OCI-LY7 (cell line): ENCODE results near the gene PARN. TPM values are rescaled to one million over a fixed set of nuclear protein-coding genes. Genes with fewer than 3 reads are reported as not detected.

Experiments
- BruUV-seq: library from RNA; stranded (reverse); fragments of 400-500 nt; replicated peaks from 2 replicates; lab custom pipeline; 2021; lab: Mats Ljungman, UMichigan
- CTCF ChIA-PET: fragments of 300-600 bp; sonication (Branson Sonifier 250); formaldehyde crosslinking; loops from one replicate; lab custom pipeline; 2022; ENCODE audit warnings: antibody characterized with exemption; ENCODE audit not compliant: unreplicated experiment; lab: Charles Lee
- POLR2A ChIA-PET: fragments of 300-600 bp; sonication (Branson Sonifier 250); formaldehyde crosslinking; loops from one replicate; lab custom pipeline; 2022; ENCODE audit warnings: antibody characterized with exemption; lab: Charles Lee
- DNase-seq: peaks from one replicate; pipeline ENCODE4 v3.0.0-alpha.2; 2015; ENCODE audit warnings: low spot score
- H2AFZ ChIP-seq: fragments of 200-600 bp; sonication (generic), shearing (Covaris generic); 2 replicates; pipeline ENCODE4 v1.6.1; 2014; ENCODE audit warnings: mild to moderate bottlenecking, antibody characterized with exemption, low read length, moderate library complexity
- H3K27ac ChIP-seq: fragments of 200-600 bp; sonication (generic); 2 replicates; pipeline ENCODE4 v1.5.1; 2014; ENCODE audit warnings: mixed run types, low read depth, mild to moderate bottlenecking, moderate library complexity, low read length, inconsistent platforms; ENCODE audit not compliant: poor library complexity, severe bottlenecking
- H3K36me3 ChIP-seq: fragments of 200-600 bp; sonication (generic); 2 replicates; pipeline ENCODE4 v1.6.1; 2014; ENCODE audit warnings: mild to moderate bottlenecking, antibody characterized with exemption, low read length, moderate library complexity, mixed read lengths; ENCODE audit not compliant: insufficient read depth
- H3K4me1 ChIP-seq: fragments of 200-600 bp; sonication (generic); 2 replicates; pipeline ENCODE4 v1.5.1; 2014; ENCODE audit warnings: mild to moderate bottlenecking, low read length; ENCODE audit not compliant: insufficient read depth, poor library complexity, severe bottlenecking
- H3K4me2 ChIP-seq: fragments of 200-600 bp; sonication (generic); 2 replicates; pipeline ENCODE4 v1.6.1; 2014; ENCODE audit warnings: mild to moderate bottlenecking, low read length
- H3K4me3 ChIP-seq: fragments of 200-600 bp; sonication (generic); 2 replicates; pipeline ENCODE4 v1.5.1; 2014; ENCODE audit warnings: mild to moderate bottlenecking, low read depth, low read length; ENCODE audit not compliant: poor library complexity, severe bottlenecking
- H3K79me2 ChIP-seq: fragments of 200-600 bp; sonication (generic); 2 replicates; pipeline ENCODE4 v1.6.1; 2016; ENCODE audit warnings: low read depth, mild to moderate bottlenecking, low read length, moderate library complexity, mixed read lengths; ENCODE audit not compliant: insufficient read depth
- H3K9me2 ChIP-seq: fragments of 200-600 bp; sonication (generic); 2 replicates; pipeline ENCODE4 v1.6.1; 2016; ENCODE audit warnings: mild to moderate bottlenecking, low read length, mixed read lengths; ENCODE audit not compliant: insufficient read depth
- H3K9me3 ChIP-seq: fragments of 200-600 bp; sonication (generic); 2 replicates; pipeline ENCODE4 v1.6.1; 2014; ENCODE audit warnings: mild to moderate bottlenecking, mixed run types, low read length, mixed read lengths
- H4K20me1 ChIP-seq: fragments of 200-600 bp; sonication (generic); 2 replicates; pipeline ENCODE4 v1.6.1; 2014; ENCODE audit warnings: mild to moderate bottlenecking, antibody characterized with exemption, low read length, moderate library complexity, mixed read lengths; ENCODE audit not compliant: insufficient read depth
- EZH2phosphoT487 ChIP-seq: fragments of 200-600 bp; sonication (generic); IDR thresholded peaks from 2 replicates; pipeline ENCODE4 v1.6.1; 2018; ENCODE audit warnings: low read depth, borderline replicate concordance, mild to moderate bottlenecking, mixed run types, antibody characterized with exemption, low read length, moderate library complexity, mixed read lengths
- intact Hi-C: fragments of 100-400 bp; cut with micrococcal nuclease; formaldehyde crosslinking; loops from one replicate; pipeline ENCODE4 v1.10.0; 2022; ENCODE audit not compliant: unreplicated experiment
- total RNA-seq, 2 experiments: library from RNA; depleted of rRNA in 1 of 2; stranded (reverse); fragments of >200 nt in 1 of 2; shearing (Covaris generic) in 1 of 2; gene quantifications; 2 replicates each; pipeline ENCODE4 v1.2.3, GENCODE V29; 2014 to 2022
- TF ChIP-seq, protein P1 (sequence below): fragments of 200-600 bp; sonication (generic); conservative IDR thresholded peaks from 2 replicates; pipeline ENCODE4 v1.5.1; 2014; ENCODE audit warnings: mild to moderate bottlenecking, antibody characterized with exemption, low read length, moderate library complexity, mixed read lengths

PARN gene
- total RNA-seq, 2 experiments from 2014 or later = 40.1 to 76.5 TPM

DNA sequence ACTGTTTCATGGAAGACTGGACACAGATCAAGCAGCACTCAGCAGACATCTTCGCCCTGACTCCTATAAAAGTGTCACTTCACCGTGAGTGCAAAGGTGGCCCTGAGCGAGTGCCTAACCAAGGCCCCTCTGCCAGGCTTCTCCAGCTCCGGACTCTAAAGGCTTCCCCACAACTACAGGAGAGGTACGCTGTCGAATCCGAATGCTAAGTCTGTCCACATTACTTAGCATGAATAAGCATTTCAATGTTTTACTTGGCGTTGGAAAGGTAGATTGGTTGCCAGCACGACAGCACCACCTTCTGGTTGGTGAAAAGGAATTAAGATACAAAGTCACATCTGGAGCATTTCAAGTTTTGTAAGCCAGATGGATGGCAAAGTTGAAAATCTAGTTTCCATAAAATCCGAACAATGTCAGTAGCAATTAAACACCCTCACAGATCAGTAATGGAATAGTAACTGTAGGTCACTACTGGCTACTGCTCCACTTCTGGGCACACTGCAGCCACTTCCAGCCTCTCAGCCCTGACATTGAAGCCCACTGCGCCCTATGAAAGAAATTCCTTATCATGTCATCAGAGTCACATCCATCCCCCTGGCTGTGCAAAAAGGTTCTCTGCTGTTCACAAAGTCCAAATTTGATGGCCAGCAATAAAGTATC is 100.9 kb downstream of the PARN start:
- Histone ChIP-seq H3K79me2 (0 out of 2 replicates have a peak, but pooled peaks cover under 1% of the 10 kb centered on the region), H3K27ac (no peak overlapping the region)

DNA sequence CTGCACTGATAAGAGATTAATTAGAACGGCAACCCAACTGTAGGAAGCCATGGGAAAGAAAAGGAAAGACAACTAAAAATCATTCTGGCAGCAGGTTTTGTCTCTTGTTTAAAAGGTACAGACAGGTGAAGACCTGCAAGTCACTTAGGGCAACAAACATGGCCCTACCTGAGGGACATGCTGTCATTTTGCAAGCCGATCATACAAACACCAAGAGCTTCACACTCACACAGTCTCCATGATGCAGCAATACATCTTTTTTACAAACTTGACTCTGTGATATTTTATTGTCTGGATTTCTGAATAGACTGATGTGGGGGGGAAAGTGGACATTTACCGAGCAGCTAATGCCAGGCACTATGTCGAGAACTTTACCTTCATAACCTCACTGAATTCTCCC is 101.8 kb downstream of the PARN start:
- ChIA-PET POLR2A (no interaction called here), CTCF (no interaction called here)
- Histone ChIP-seq H3K79me2 (no peaks in the 10 kb centered on the region), H3K4me2 (no peak overlapping the region), H4K20me1 (no peaks in the 10 kb centered on the region), H3K4me1 (peaks cover 26% of the 10 kb centered on the region), H3K4me3 (no peak overlapping the region), H3K27ac (no peak overlapping the region), H3K9me2 (no peaks in the 10 kb centered on the region), H3K9me3 (no peaks in the 10 kb centered on the region), H3K36me3 (peaks cover 24% of the 10 kb centered on the region), H2AFZ (no peak overlapping the region)
- BruUV-seq = no TSS peak
- no peak for DNase-seq
- TF ChIP-seq, protein P1, sequence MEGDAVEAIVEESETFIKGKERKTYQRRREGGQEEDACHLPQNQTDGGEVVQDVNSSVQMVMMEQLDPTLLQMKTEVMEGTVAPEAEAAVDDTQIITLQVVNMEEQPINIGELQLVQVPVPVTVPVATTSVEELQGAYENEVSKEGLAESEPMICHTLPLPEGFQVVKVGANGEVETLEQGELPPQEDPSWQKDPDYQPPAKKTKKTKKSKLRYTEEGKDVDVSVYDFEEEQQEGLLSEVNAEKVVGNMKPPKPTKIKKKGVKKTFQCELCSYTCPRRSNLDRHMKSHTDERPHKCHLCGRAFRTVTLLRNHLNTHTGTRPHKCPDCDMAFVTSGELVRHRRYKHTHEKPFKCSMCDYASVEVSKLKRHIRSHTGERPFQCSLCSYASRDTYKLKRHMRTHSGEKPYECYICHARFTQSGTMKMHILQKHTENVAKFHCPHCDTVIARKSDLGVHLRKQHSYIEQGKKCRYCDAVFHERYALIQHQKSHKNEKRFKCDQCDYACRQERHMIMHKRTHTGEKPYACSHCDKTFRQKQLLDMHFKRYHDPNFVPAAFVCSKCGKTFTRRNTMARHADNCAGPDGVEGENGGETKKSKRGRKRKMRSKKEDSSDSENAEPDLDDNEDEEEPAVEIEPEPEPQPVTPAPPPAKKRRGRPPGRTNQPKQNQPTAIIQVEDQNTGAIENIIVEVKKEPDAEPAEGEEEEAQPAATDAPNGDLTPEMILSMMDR = no peak
- TF ChIP-seq EZH2phosphoT487 = no peak
- intact Hi-C loops = loop anchor here (5.0 to 10.0 kb wide), 2 partner anchors 66 to 606 kb away; partner anchors contain the start of gene ERCC4

More for the DNA sequence above, 100.9 kb downstream of the PARN start:
- H2AFZ ChIP-seq = no peak overlapping the region
- H3K4me3 ChIP-seq = no peak overlapping the region
- peaks cover 32% of the 10 kb centered on the region for H3K36me3 ChIP-seq
- intact Hi-C loops = loop anchor here (1.0 to 10.0 kb wide), 4 partner anchors 66 to 607 kb away; partner anchors contain the start of gene ERCC4
- BruUV-seq = no TSS peak
- CTCF ChIA-PET = no interaction called here
- H4K20me1 ChIP-seq = no peaks in the 10 kb centered on the region
- POLR2A ChIA-PET = no interaction called here
- DNase-seq = peak; percentile 78
- peaks cover 22% of the 10 kb centered on the region for H3K4me1 ChIP-seq
- no peaks in the 10 kb centered on the region for H3K9me3 ChIP-seq
- H3K9me2 ChIP-seq = no peaks in the 10 kb centered on the region
- TF ChIP-seq, protein P1 = peak; percentile 93
- no peak for TF ChIP-seq EZH2phosphoT487
- H3K4me2 ChIP-seq = peak overlapping the region; percentile 36; the same call in 1 of the 2 replicates

GRCh38 chr16:14527411-14528044 is 102.5 kb downstream of the PARN start:
- Histone ChIP-seq H3K4me2 (no peak overlapping the region), H3K79me2 (no peaks in the 10 kb centered on the region), H2AFZ (no peak overlapping the region), H3K27ac (no peak overlapping the region), H3K9me2 (no peaks in the 10 kb centered on the region), H3K9me3 (no peaks in the 10 kb centered on the region), H3K36me3 (peaks cover 23% of the 10 kb centered on the region), H3K4me3 (no peak overlapping the region), H4K20me1 (no peaks in the 10 kb centered on the region), H3K4me1 (peaks cover 33% of the 10 kb centered on the region)
- ChIA-PET CTCF (interaction anchor here (1.2 kb wide), 1 partner anchor 226 kb away, joined by 3 read pairs; no protein-coding TSS in a partner anchor), POLR2A (no interaction called here)
- no peak for DNase-seq
- TF ChIP-seq, protein P1 = no peak
- TF ChIP-seq EZH2phosphoT487 = no peak
- BruUV-seq = no TSS peak
- intact Hi-C loops = loop anchor here (5.0 to 10.0 kb wide), 2 partner anchors 67 to 605 kb away; partner anchors contain the start of gene ERCC4
